Measurements from ENCODE around the gene NDUFS2. TPM values are rescaled to one million over a fixed set of nuclear protein-coding genes. Genes with fewer than 3 reads are reported as not detected.
A peak's percentile ranks its signal among the peaks of the same experiment; 100 is the strongest.

NDUFS2 gene
- total and polyA plus RNA-seq, 2 of the 8 experiments (the other 6 are each of a cell fraction or from before 2014, with no cell fraction given), result 95.1 to 113 TPM

GRCh38 chr1:161192476-161193465, 9.4 kb upstream of the NDUFS2 start (continued):
- TF ChIP-seq SIRT6 (IDR thresholded peaks at IDR 0.05; ENCODE audit: low read length), result no peak
- TF ChIP-seq MAFK (IDR thresholded peaks at IDR 0.05; ENCODE audit: low read depth, low read length), result no peak
- no peak for TF ChIP-seq KDM5A (IDR thresholded peaks at IDR 0.05; ENCODE audit: low read length)
- TF ChIP-seq RFX5 (IDR thresholded peaks at IDR 0.05; ENCODE audit: borderline replicate concordance, low read depth, low read length), result no peak
- TF ChIP-seq JUND (IDR thresholded peaks at IDR 0.05; ENCODE audit: low read length), result 0 out of 2 replicates have a peak, but pooled peaks have one; percentile 15
- no peak for TF ChIP-seq RBBP5 (IDR thresholded peaks at IDR 0.05; ENCODE audit: borderline replicate concordance, low read depth, low read length)
- no peak for TF ChIP-seq NRF1 (IDR thresholded peaks at IDR 0.05; ENCODE audit: low read depth, low read length)
- 0 out of 2 replicates have a peak, but pooled peaks have one; percentile 31 for TF ChIP-seq MAX (IDR thresholded peaks at IDR 0.05)
- no peak for TF ChIP-seq SP1 (IDR thresholded peaks at IDR 0.05; ENCODE audit: low read depth, low read length)
- TF ChIP-seq EGR1 (IDR thresholded peaks at IDR 0.05; ENCODE audit: borderline replicate concordance, low read depth, low read length), result no peak
- TF ChIP-seq TBP (IDR thresholded peaks at IDR 0.05; ENCODE audit: low read depth, low read length), result peak; percentile 44; the same call in 1 of the 2 replicates
- TF ChIP-seq CBX5 (IDR thresholded peaks at IDR 0.05; ENCODE audit: low read depth, low read length), result no peak
- TF ChIP-seq RNF2 (IDR thresholded peaks at IDR 0.05; ENCODE audit: borderline replicate concordance, low read depth, low read length, missing control alignments, poor library complexity, severe bottlenecking), result no peak
- TF ChIP-seq CTCF (IDR thresholded peaks at IDR 0.05; ENCODE audit: control extremely low read depth in 1 of 3, insufficient read depth in 1 of 3, low read depth in 1 of 3, low read length in 3 of 3), result peak; percentile 83 to 97 (median 83)
- TF ChIP-seq HDAC2 (IDR thresholded peaks at IDR 0.05; ENCODE audit: borderline replicate concordance in 1 of 2, low read depth in 2 of 2, low read length in 2 of 2), result no peak
- no peak for TF ChIP-seq POLR2A (IDR thresholded peaks at IDR 0.05; ENCODE audit: control extremely low read depth in 1 of 2, low read depth in 2 of 2, low read length in 2 of 2)
- no peak for TF ChIP-seq POU5F1 (IDR thresholded peaks at IDR 0.05; ENCODE audit: low read depth, low read length)
- no peak for TF ChIP-seq PHF8 (conservative IDR thresholded peaks at IDR 0.05; ENCODE audit: low read depth, low read length)

Data from H1 (cell line).